ENCODE results near the gene PACSIN1. TPM values are rescaled to one million over a fixed set of nuclear protein-coding genes. Genes with fewer than 3 reads are reported as not detected.

Gene PACSIN1
- total and polyA plus RNA-seq, 2 donors (not counting 3 experiments of a cell fraction or from before 2014, with no cell fraction given): 0.03 TPM; not detected in 1

DNA sequence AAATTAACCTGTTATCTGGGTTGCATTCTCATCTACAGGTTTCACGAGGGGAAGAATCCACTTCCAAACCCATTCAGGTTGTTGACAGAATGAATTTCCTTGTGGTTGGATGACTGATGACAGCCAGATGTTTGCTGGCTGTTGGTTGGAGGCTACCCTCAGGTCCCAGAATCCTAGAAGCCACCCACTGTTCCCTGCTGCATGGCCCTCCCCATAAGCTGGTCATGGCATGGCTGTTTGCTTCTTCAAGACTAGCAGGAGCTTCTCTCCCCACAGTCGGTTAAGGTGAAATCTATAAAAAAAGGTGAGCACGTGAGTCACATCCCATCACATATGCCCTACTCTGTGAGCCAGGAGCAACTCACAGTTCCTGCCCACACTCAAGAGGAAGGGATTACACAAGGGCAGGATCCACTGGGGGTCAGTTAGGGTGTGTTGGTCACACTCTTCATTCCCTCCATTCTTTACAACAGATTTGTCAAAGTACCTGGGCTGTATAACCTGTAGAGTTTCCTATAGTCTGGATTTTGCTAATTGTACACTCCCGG lies 20.5 kb upstream of the PACSIN1 start:
- DNase-seq (ENCODE audit: low read depth, low spot score) (no peak), FAIRE-seq (no peak)
- H3K4me2 ChIP-seq (ENCODE audit: insufficient read depth, low read length): no peak overlapping the region
- H3K36me3 ChIP-seq (ENCODE audit: control insufficient read depth in 2 of 2, extremely low read depth in 1 of 2, insufficient read depth in 2 of 2, low read length in 2 of 2): no peaks in the 10 kb centered on the region
- H3K9me3 ChIP-seq (replicated peaks; ENCODE audit: control insufficient read depth, insufficient read depth, low read length): no peaks in the 10 kb centered on the region
- no peaks in the 10 kb centered on the region for H4K20me1 ChIP-seq (replicated peaks; ENCODE audit: control insufficient read depth, extremely low read depth, insufficient read depth, low read length)
- H3K9me1 ChIP-seq (replicated peaks; ENCODE audit: control insufficient read depth, extremely low read depth, insufficient read depth, low read length): no peaks in the 10 kb centered on the region
- TF ChIP-seq, protein P1, sequence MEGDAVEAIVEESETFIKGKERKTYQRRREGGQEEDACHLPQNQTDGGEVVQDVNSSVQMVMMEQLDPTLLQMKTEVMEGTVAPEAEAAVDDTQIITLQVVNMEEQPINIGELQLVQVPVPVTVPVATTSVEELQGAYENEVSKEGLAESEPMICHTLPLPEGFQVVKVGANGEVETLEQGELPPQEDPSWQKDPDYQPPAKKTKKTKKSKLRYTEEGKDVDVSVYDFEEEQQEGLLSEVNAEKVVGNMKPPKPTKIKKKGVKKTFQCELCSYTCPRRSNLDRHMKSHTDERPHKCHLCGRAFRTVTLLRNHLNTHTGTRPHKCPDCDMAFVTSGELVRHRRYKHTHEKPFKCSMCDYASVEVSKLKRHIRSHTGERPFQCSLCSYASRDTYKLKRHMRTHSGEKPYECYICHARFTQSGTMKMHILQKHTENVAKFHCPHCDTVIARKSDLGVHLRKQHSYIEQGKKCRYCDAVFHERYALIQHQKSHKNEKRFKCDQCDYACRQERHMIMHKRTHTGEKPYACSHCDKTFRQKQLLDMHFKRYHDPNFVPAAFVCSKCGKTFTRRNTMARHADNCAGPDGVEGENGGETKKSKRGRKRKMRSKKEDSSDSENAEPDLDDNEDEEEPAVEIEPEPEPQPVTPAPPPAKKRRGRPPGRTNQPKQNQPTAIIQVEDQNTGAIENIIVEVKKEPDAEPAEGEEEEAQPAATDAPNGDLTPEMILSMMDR (IDR thresholded peaks at IDR 0.05; ENCODE audit: extremely low read depth in 1 of 2, insufficient read depth in 1 of 2, low read depth in 1 of 2, low read length in 2 of 2): no peak
- TF ChIP-seq EZH2 (IDR thresholded peaks at IDR 0.05; ENCODE audit: borderline replicate concordance, low read depth, low read length, severe bottlenecking) (no peak), POLR2A (IDR thresholded peaks at IDR 0.05; ENCODE audit: low read depth, low read length) (no peak), MYC (IDR thresholded peaks at IDR 0.05; ENCODE audit: low read depth, low read length) (no peak), JUN (IDR thresholded peaks at IDR 0.05; ENCODE audit: borderline replicate concordance, insufficient read depth, insufficient read length, low read depth) (no peak), GATA2 (IDR thresholded peaks at IDR 0.05; ENCODE audit: insufficient read depth, insufficient read length, low read depth, low read length) (no peak), FOS (IDR thresholded peaks at IDR 0.05; ENCODE audit: borderline replicate concordance, insufficient read depth, low read length) (no peak), POLR2AphosphoS5 (IDR thresholded peaks at IDR 0.05; ENCODE audit: insufficient read depth, low read depth, low read length) (no peak)
- TF ChIP-seq, protein P2, sequence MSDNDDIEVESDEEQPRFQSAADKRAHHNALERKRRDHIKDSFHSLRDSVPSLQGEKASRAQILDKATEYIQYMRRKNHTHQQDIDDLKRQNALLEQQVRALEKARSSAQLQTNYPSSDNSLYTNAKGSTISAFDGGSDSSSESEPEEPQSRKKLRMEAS (IDR thresholded peaks at IDR 0.05; ENCODE audit: insufficient read depth, insufficient read length): no peak
- H3K4me3 ChIP-seq (replicated peaks in 1 of 3; ENCODE audit: insufficient read depth in 1 of 3, low read depth in 1 of 3, low read length in 3 of 3): no peak overlapping the region
- H2AFZ ChIP-seq (ENCODE audit: low read depth, low read length): no peak overlapping the region
- dilution Hi-C loops (cut with MboI; ENCODE audit: extremely low pct_ligation_motif_present, low sequenced_read_pairs): no loop called here
- H3K27me3 ChIP-seq (ENCODE audit: control insufficient read depth in 2 of 2, insufficient read depth in 2 of 2, low read length in 2 of 2): peaks cover 0 to 3% of the 10 kb centered on the region in 2 experiments
- H3K79me2 ChIP-seq (ENCODE audit: control insufficient read depth, insufficient read depth, low read length): no peaks in the 10 kb centered on the region
- no peak overlapping the region for H3K27ac ChIP-seq (ENCODE audit: insufficient read depth, low read depth, low read length)
- no peak overlapping the region for H3K9ac ChIP-seq (replicated peaks; ENCODE audit: extremely low read depth, insufficient read depth, low read length)
- intact Hi-C loops (cut with micrococcal nuclease): no loop called here
- CTCF ChIA-PET: interaction anchor here (1.1 to 3.8 kb wide), 2 partner anchors 11 to 14 kb away, joined by 3 to 17 read pairs; no protein-coding TSS in a partner anchor
- POLR2A ChIA-PET: no interaction called here
- BruUV-seq (replicated peaks): no TSS peak
- H3K4me1 ChIP-seq (ENCODE audit: control insufficient read depth, extremely low read depth, insufficient read depth, low read length): no peaks in the 10 kb centered on the region

All from endothelial cell of umbilical vein (primary cell).